Keratinocyte (primary cell): Measurements from ENCODE around the gene CDKAL1.

ENCODE experiments used
- CTCF ChIP-seq, 3 experiments: IDR thresholded peaks in 1 of 3; conservative IDR thresholded peaks in 1 of 3; optimal IDR thresholded peaks in 1 of 3; 2 replicates in 2 of 3; 3 replicates in 1 of 3; pipeline versions ENCODE3 to v1.5.1; 2011; ENCODE audit warnings: low read length in 3 of 3, mild to moderate bottlenecking in 3 of 3, moderate library complexity in 2 of 3, control low read depth in 1 of 3, inconsistent platforms in 1 of 3; ENCODE audit not compliant: insufficient read depth in 2 of 3; ENCODE audit errors: extremely low read depth in 1 of 3
- EZH2 ChIP-seq: IDR thresholded peaks from one replicate; pipeline ENCODE4 v1.6.1; 2012; ENCODE audit warnings: inconsistent platforms, mild to moderate bottlenecking, low read length, moderate library complexity

GRCh38 chr6:20604159-20604558, 69.9 kb downstream of the CDKAL1 start:
- TF ChIP-seq CTCF (optimal IDR thresholded peaks at IDR 0.05 in 1 of 3, IDR thresholded peaks at IDR 0.05 in 1 of 3, conservative IDR thresholded peaks at IDR 0.05 in 1 of 3; ENCODE audit: extremely low read depth in 1 of 3, insufficient read depth in 2 of 3, low read length in 3 of 3) (no peak), EZH2 (no peak)
